Psoas muscle (tissue), 8 donors: Measurements from ENCODE around the gene PSMB7. TPM values are rescaled to one million over a fixed set of nuclear protein-coding genes. Genes with fewer than 3 reads are reported as not detected.

Experiments used
- ATAC-seq, 4 donors: fragments of 200-7000 bp; cut with Tn5 transposase; one replicate each; pipeline ENCODE4 v1.9.1; 2020; ENCODE audit warnings: moderate library complexity in 3 of 4, mild to moderate bottlenecking in 2 of 4
- DNase-seq, 2 donors: peaks; one replicate each; pipeline ENCODE4 v3.0.0-alpha.2; 2020
- H3K27ac ChIP-seq: fragments of 200-600 bp; one replicate; pipeline ENCODE4 v1.8.0; 2022
- H3K27me3 ChIP-seq, 3 donors: fragments of 200-600 bp in 1 of 3; one replicate each; pipeline versions ENCODE4 v1.6.1 to v1.8.0; 2013 to 2022; ENCODE audit warnings: low read length in 2 of 3, mild to moderate bottlenecking in 2 of 3, moderate library complexity in 1 of 3; ENCODE audit not compliant: insufficient read depth in 3 of 3
- H3K36me3 ChIP-seq, 2 donors: fragments of 200-600 bp in 1 of 2; one replicate each; pipeline versions ENCODE4 v1.6.1 to v1.8.0; 2013 to 2022; ENCODE audit warnings: low read depth in 1 of 2, mild to moderate bottlenecking in 1 of 2, moderate library complexity in 1 of 2; ENCODE audit not compliant: insufficient read depth in 1 of 2
- H3K4me1 ChIP-seq: fragments of 200-600 bp; one replicate; pipeline ENCODE4 v1.8.0; 2022
- H3K4me3 ChIP-seq: fragments of 200-600 bp; one replicate; pipeline ENCODE4 v1.8.0; 2022; ENCODE audit warnings: mild to moderate bottlenecking
- H3K9me3 ChIP-seq: fragments of 200-600 bp; one replicate; pipeline ENCODE4 v1.8.0; 2022
- CTCF ChIP-seq: fragments of 200-600 bp; IDR thresholded peaks from one replicate; pipeline ENCODE4 v1.8.0; 2022; ENCODE audit warnings: antibody characterized with exemption
- WGBS, 3 donors: extraction: QIAGEN DNeasy Blood & Tissue Kit; methylation state at CpG; one replicate each; pipeline versions ENCODE4 v1.1.6 to v1.1.7; 2013; 5-methylcytosine and 5-hydroxymethylcytosine counted together
- intact Hi-C, 2 donors: fragments of 100-400 bp; cut with DNase I; formaldehyde crosslinking; loops; one replicate each; pipeline versions ENCODE4 v1.11.0 to v1.14.2; 2022
- polyA plus RNA-seq, 3 donors: library from polyadenylated mRNA; stranded (reverse); fragments of 200-250 nt; gene quantifications; one replicate each; pipeline ENCODE4 v1.2.3, GENCODE V29; 2013
- total RNA-seq, 4 donors: library from RNA; stranded (reverse); fragmentation: NEBNext Ultra II Directional in 2 of 4; extraction: Animal tissue kit (Norgen Biotek cat#: 25700) in 2 of 4; gene quantifications; one replicate each; pipeline versions ENCODE4 v1.2.1 to v1.2.4, GENCODE V29; 2021 to 2023
- donor health status: healthy with polysubstance abuse.
- donor health status: DM: no; HTN: no; CAD: no; lungs with moderate emphysema.
- donor health status: Bipolar disorder and iron deficiency.
- donor health status: healthy.
- donor health status: DM: yes; HTN: yes; CAD: no.
- donor health status: DM: no; HTN: no; CAD: no.
- donor health status: DM: no; HTN: no; CAD: no.
- donor health status: DM: yes; HTN: yes; CAD: no.

Gene PSMB7
- total and polyA plus RNA-seq, 7 donors = 144 to 421 (median 189) TPM

GRCh38 chr9:124346347-124347163 is 68.7 kb downstream of the PSMB7 start:
- DNase-seq (peak in 1 of 2 donors; percentile 48), ATAC-seq (no peak)
- WGBS, 3 donors = 88 to 93% (median 88%) methylated on average over 33 to 34 of the region's 34 CpGs
- Histone ChIP-seq H3K27me3 (no peaks in the 10 kb centered on the region), H3K4me1 (peaks cover 15% of the 10 kb centered on the region), H3K4me3 (no peak overlapping the region), H3K27ac (no peak overlapping the region), H3K36me3 (peaks cover 0 to 70% of the 10 kb centered on the region in 2 donors), H3K9me3 (no peaks in the 10 kb centered on the region)
- no peak for TF ChIP-seq CTCF
- intact Hi-C loops = no loop called here

GRCh38 chr9:124345751-124346281 is 69.4 kb downstream of the PSMB7 start:
- Histone ChIP-seq H3K4me3 (no peak overlapping the region), H3K27ac (no peak overlapping the region), H3K9me3 (no peaks in the 10 kb centered on the region), H3K27me3 (no peaks in the 10 kb centered on the region), H3K4me1 (peaks cover 15% of the 10 kb centered on the region), H3K36me3 (peaks cover 0 to 62% of the 10 kb centered on the region in 2 donors)
- ATAC-seq (no peak), DNase-seq (peak in 1 of 2 donors; percentile 41)
- WGBS, 3 donors = 67 to 78% (median 74%) methylated on average over 9 of the region's 9 CpGs
- intact Hi-C loops = no loop called here
- TF ChIP-seq CTCF = no peak

- Histone ChIP-seq H3K27ac (no peak overlapping the region), H3K36me3 (peaks cover 0 to 55% of the 10 kb centered on the region in 2 donors), H3K27me3 (no peaks in the 10 kb centered on the region), H3K4me3 (no peak overlapping the region), H3K4me1 (peaks cover 15% of the 10 kb centered on the region), H3K9me3 (no peaks in the 10 kb centered on the region)
- no peak for TF ChIP-seq CTCF
- no peak for ATAC-seq
- WGBS, 3 donors = 84 to 88% (median 88%) methylated on average over 14 of the region's 14 CpGs
- peak in 1 of 2 donors; percentile 41 for DNase-seq
- intact Hi-C loops = no loop called here
These were observed 70.2 kb downstream of the PSMB7 start for GRCh38 chr9:124345063-124345462.

- Histone ChIP-seq H3K27ac (no peak overlapping the region), H3K4me1 (peaks cover 15% of the 10 kb centered on the region)
These were observed 70.8 kb downstream of the PSMB7 start for GRCh38 chr9:124344291-124345050.

More at GRCh38 chr9:124344291-124345050, 70.8 kb downstream of the PSMB7 start:
- H3K4me3 ChIP-seq = no peak overlapping the region
- no peak for TF ChIP-seq CTCF
- intact Hi-C loops = no loop called here
- H3K36me3 ChIP-seq = peaks cover 0 to 49% of the 10 kb centered on the region in 2 donors
- no peaks in the 10 kb centered on the region for H3K9me3 ChIP-seq
- DNase-seq = peak in 1 of 2 donors; percentile 53
- WGBS, 3 donors = 79 to 85% (median 80%) methylated on average over 27 to 29 of the region's 29 CpGs
- no peak for ATAC-seq
- no peaks in the 10 kb centered on the region for H3K27me3 ChIP-seq
